ENCODE data around the gene CADM1. TPM values are rescaled to one million over a fixed set of nuclear protein-coding genes. Genes with fewer than 3 reads are reported as not detected.

The CADM1 gene
- total and polyA plus RNA-seq, 10 of the 15 experiments (the other 5 are each of a cell fraction or from before 2014, with no cell fraction given) = 0.03 to 0.48 (median 0.15) TPM; not detected in 3

- TF ChIP-seq MLLT1 (IDR thresholded peaks at IDR 0.05) (no peak), IKZF1 (conservative IDR thresholded peaks at IDR 0.05) (no peak), NR2C2 (IDR thresholded peaks at IDR 0.05; ENCODE audit: borderline replicate concordance, control insufficient read depth, insufficient read length, low read depth) (no peak), IKZF2 (IDR thresholded peaks at IDR 0.05) (no peak), TCF12 (IDR thresholded peaks at IDR 0.05; ENCODE audit: low read depth, low read length) (no peak), SUPT20H (IDR thresholded peaks at IDR 0.05; ENCODE audit: borderline replicate concordance, control insufficient read depth, low read depth, low read length) (no peak)
Observed at GRCh38 chr11:115321605-115322289, 182.5 kb downstream of the CADM1 start (continued).

GRCh38 chr11:115317277-115318185, 186.7 kb downstream of the CADM1 start:
- Histone ChIP-seq H3K36me3 (ENCODE audit: control insufficient read depth in 2 of 2, insufficient read depth in 2 of 2, low read length in 1 of 2) (no peaks in the 10 kb centered on the region), H3K4me3 (no peak overlapping the region), H3K4me2 (ENCODE audit: control insufficient read depth, insufficient read depth) (no peak overlapping the region), H2AFZ (ENCODE audit: control insufficient read depth, low read depth, low read length) (no peak overlapping the region), H3K27ac (ENCODE audit: control insufficient read depth, insufficient read depth) (no peak overlapping the region), H3K4me1 (ENCODE audit: control insufficient read depth, insufficient read depth, low read length) (no peaks in the 10 kb centered on the region), H3K79me2 (ENCODE audit: control insufficient read depth, insufficient read depth, low read length) (no peaks in the 10 kb centered on the region), H3K9ac (ENCODE audit: control insufficient read depth, insufficient read depth, low read length) (no peak overlapping the region), H3K9me3 (replicated peaks; ENCODE audit: control insufficient read depth, insufficient read depth, low read length) (no peaks in the 10 kb centered on the region), H4K20me1 (ENCODE audit: control insufficient read depth, insufficient read depth) (no peaks in the 10 kb centered on the region), H3K27me3 (replicated peaks in 1 of 2; ENCODE audit: control insufficient read depth in 2 of 2, insufficient read depth in 2 of 2, low read length in 1 of 2) (peaks cover 0 to 9% of the 10 kb centered on the region in 2 experiments; a peak in 2 of 4 replicates)
- DNase-seq (ENCODE audit: low read depth, low spot score) = no peak
- ATAC-seq = no peak
- in situ Hi-C loops (cut with MboI) (no loop called here), intact Hi-C loops (cut with micrococcal nuclease; ENCODE audit: unreplicated experiment) (no loop called here)
- CTCF ChIA-PET = interaction anchor here (1.4 to 1.6 kb wide), 2 partner anchors 17 to 37 kb away, joined by 4 read pairs; no protein-coding TSS in a partner anchor
- 30% methylated on average over 6 of the region's 6 CpGs for WGBS (ENCODE audit: insufficient coverage, insufficient replicate concordance, low lambda C conversion rate, missing lambda C conversion rate)
- POLR2A ChIA-PET = no interaction called here
- RAD21 ChIA-PET (ENCODE audit: unreplicated experiment) = no interaction called here
- no TSS peak for BruUV-seq (replicated peaks)
- SMC1A ChIA-PET (ENCODE audit: uncharacterized antibody, unreplicated experiment) = no interaction called here
- FAIRE-seq = no peak
- TF ChIP-seq MLLT1 (IDR thresholded peaks at IDR 0.05) (no peak), ZNF384 (IDR thresholded peaks at IDR 0.05; ENCODE audit: borderline replicate concordance, low read depth, low read length) (no peak), MTA3 (IDR thresholded peaks at IDR 0.05; ENCODE audit: borderline replicate concordance, low read length) (no peak), RELB (IDR thresholded peaks at IDR 0.05; ENCODE audit: low read depth) (no peak), MYC (IDR thresholded peaks at IDR 0.05; ENCODE audit: insufficient read depth, insufficient read length, insufficient replicate concordance, low read length, severe bottlenecking) (no peak), RAD51 (IDR thresholded peaks at IDR 0.05) (no peak), TAF1 (IDR thresholded peaks at IDR 0.05; ENCODE audit: borderline replicate concordance, low read depth, low read length) (no peak)
